ENCODE measurements around the gene TRMT5.

The TRMT5 gene, protein sequence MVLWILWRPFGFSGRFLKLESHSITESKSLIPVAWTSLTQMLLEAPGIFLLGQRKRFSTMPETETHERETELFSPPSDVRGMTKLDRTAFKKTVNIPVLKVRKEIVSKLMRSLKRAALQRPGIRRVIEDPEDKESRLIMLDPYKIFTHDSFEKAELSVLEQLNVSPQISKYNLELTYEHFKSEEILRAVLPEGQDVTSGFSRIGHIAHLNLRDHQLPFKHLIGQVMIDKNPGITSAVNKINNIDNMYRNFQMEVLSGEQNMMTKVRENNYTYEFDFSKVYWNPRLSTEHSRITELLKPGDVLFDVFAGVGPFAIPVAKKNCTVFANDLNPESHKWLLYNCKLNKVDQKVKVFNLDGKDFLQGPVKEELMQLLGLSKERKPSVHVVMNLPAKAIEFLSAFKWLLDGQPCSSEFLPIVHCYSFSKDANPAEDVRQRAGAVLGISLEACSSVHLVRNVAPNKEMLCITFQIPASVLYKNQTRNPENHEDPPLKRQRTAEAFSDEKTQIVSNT

DNA sequence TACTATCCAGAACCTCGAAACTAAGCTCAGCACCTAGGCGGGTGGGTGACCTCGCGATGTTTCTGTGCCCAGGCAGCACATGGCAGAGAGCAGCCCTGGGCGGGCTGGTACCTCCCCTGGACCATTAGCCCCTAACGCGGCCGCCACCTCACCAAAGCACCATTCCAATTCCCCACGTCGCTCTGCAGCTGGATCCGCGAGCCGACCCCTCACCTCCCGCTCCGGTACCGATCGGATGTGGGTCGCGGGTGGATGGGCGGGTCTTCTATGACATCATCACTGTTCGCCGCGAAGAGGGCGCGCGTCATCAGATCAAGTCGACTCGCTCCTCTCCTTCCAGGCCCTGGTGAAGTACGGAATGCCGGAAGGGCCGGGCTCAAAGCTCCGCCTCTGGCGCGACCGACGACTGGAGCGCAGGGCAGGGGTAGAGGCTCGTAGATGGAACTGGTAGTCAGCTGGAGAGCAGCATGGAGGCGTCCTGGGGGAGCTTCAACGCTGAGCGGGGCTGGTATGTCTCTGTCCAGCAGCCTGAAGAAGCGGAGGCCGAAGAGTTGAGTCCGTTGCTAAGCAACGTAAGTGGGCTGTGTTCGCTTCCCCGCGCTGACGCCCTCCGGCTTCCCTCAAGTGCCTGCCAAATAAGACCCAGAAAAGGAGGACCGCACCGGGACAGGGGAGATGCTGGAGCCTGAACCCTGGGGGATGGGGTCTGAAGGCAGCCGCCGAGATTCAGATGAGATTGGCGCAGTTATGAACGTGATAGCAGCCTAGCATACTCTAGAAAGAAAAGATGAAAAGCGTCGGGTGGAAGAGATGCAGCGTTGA is at the start of gene TRMT5, which contains the start of gene SLC38A6:
Gene TRMT5 (minus strand): TSS at position 269 of the 822 bp plus-strand sequence. CDS start 106 bp downstream, at position 163.
Gene SLC38A6 (plus strand): TSS at position 435 of the 822 bp plus-strand sequence. CDS start 33 bp downstream, at position 468.
- DNase-seq, result peak; percentile 98

DNA sequence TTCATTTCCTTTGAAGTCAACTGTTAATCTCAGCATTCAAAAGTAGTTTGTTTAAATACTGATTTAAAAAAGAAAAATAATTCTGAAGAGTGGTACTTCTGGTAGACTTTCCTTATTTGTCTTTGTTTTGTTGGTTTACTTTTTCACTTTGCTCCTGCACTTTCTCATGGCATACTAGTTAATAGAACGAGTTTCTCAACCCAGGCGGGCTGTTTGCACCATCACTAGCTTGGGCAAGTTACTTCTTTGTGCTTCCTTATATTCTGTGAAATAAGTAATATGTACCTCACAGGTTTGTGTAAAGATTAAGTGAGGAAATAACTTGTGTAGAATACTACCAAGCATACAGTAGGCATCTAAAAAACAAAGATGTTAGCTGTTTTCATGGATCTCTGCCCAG is 45.6 kb upstream of the TRMT5 start:
- no peak for DNase-seq

DNA sequence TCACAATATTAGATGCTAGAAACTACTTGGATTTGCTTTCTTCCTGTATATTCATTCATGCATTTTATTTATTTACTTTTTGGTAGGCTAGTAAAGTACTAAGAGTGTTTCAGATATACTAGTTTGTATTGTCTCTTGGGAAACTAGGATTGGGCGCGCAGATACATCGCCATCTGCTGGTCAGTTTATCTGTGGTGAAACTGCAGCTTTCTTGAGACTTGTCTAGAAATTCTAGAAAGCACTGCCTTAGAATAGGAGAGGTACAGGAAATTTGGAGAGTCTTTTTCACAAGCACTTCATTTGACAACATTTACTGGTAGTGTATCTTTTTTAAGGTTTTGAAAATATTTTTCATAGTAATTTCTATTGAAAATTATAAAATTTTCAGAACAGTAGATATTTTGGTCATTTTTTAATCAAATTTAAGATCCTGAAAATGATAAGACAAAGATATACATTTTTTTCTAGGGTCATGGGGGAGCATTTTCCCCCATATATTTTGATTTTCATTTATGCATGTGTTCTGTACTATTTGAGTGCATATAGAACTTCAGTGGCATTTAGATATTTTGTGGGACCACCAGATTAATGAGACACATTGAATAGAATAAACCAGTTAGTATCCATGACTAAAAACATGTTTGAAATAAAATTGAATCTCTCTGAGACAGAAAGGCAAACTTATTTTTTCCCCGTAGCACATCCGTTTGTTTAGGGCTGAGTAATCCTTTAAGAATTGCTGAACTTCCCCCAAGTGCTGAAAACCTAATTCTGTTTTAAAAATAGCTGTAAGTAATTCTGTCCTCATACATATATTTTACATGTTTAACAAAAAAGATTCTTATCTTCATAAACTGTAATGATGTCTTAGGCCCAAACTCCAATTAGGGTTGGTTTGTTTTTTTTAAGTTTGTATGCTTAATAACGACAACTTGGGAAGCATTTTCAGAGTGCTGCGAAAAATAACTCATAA is 44.7 kb upstream of the TRMT5 start:
- DNase-seq, result peak; percentile 61

DNA sequence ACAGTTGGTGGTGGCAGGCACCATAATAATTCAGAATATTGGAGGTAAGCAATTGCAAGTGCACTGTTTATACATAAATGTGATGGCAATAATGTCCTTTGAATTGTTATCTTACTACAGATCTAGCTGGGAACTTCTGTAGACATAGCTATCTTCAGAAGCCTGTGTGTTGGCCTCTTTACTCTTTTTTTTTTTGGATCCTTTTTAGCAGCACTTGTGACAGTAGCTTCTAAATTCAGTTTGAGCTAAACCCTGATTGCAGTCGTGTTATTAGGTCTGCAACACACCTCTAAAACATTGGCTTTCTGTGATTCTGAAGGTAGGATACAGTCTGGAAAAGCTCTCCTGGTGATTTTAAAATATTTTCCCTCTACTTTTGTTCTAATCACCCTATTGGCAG is 38.7 kb upstream of the TRMT5 start:
- no peak for DNase-seq

DNA sequence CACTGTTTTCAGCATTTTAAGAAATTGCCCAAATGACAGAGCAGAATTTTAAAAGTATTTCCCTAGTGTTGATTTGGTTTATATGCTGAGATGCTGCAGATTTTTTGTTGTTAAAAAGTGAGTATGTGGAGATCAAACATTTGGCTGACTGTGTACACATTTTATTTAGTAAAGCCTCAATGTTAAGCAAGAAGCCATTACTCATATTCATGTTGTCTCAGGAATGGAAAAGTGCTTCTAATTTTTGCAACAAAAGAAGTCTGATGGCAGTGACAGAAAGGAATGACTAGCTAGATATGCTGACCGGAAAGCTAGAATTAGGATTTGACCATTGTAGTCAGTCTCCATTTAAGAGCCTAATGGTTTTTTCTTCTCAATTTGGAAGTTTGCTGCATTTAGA is 22.7 kb upstream of the TRMT5 start:
- DNase-seq, result no peak

DNA sequence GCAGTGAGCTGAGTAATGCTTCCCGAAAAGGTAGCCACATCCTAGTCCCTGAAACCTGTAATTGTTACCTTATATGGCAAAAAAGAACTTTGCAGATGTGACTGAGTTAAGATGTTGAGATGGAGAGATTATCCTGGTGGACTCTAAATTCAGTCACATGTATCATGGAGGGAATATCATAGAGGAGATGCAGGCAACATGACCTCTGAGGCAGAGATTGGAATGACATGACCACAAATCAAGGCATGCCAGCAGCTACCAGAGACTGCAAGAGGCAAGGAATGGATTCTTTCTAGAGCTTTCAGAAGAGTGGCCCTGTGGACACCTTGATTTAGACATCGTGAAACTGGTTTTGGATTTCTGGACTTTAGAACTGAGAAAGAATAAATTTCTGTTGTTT is 18.7 kb upstream of the TRMT5 start:
- DNase-seq, result no peak

DNA sequence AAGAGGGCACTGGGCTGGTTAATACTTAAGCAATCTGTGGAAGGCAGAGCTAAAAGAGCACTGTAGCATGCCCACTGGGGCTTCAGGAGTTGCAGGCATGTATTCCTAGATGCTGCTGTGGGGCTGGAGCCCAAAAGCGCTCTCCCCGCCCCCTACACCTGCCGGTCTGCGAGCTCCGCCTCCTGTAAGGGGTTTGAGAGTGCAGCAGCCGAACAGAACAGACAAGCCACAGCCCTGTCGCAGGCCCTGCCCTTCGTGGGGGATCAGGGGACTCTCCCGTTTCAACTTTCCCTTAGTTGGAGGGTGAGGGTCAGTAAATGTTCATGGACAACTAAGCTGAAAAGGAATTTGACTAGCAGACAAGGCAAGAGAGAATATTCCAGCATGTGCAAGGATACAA is 17.7 kb upstream of the TRMT5 start:
- DNase-seq, result no peak

DNA sequence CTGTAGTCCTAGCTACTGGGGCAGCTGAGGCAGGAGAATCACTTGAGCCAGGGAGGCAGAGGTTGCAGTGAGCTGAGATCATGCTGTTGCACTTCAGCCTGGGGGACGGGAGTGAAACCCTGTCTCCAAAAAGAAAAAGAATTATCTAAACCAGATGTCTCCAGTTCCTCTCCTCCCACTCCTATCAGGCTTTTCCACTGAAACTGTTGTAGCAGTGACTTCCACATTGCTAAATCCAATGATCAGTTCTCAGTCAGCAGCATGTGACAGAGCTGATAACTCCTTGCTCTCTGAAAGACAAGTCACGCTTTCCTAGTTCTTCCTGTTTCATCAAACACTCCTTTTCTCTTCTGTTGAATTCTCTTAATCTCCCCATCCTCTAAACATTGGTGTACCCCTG is 8.7 kb upstream of the TRMT5 start:
- no peak for DNase-seq

DNA sequence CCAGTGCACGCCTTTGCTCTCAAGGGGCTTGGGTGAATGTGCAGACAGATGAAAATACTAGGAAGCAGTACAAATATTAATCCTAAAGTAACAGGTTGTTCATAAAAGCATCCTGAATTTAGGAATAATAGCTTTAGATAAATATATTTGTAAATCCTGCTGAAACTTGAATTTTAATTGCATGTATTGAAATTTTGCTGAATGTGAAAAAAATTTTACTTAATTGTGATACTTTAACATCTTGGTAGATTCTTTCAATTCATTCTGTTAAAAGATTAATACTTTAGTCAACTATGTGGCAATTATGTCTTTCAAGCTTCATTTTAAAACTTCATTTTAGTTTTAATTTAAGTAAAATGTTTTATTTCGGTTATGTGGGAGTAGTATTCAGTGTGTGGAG is 5.6 kb upstream of the TRMT5 start:
- DNase-seq, result no peak

DNA sequence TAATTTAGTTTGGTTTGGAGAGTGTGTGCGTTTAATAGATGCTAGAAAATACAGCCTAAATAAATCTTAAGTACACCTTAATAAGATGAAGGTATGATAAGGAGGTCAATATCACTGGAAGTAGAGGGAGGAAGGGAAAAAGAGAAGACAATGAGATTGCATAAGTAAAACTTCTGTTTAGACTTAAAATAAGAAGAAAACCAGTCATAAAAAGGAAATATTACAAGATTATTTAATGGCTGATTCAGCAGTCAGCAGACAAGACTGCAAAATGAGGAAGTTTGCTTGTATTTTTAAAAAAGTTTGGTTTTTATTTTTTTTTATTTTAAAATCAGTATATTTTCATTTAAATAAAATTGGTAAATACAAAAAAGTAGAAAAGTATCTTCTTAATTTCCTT is 3.3 kb upstream of the TRMT5 start:
- DNase-seq, result no peak

DNA sequence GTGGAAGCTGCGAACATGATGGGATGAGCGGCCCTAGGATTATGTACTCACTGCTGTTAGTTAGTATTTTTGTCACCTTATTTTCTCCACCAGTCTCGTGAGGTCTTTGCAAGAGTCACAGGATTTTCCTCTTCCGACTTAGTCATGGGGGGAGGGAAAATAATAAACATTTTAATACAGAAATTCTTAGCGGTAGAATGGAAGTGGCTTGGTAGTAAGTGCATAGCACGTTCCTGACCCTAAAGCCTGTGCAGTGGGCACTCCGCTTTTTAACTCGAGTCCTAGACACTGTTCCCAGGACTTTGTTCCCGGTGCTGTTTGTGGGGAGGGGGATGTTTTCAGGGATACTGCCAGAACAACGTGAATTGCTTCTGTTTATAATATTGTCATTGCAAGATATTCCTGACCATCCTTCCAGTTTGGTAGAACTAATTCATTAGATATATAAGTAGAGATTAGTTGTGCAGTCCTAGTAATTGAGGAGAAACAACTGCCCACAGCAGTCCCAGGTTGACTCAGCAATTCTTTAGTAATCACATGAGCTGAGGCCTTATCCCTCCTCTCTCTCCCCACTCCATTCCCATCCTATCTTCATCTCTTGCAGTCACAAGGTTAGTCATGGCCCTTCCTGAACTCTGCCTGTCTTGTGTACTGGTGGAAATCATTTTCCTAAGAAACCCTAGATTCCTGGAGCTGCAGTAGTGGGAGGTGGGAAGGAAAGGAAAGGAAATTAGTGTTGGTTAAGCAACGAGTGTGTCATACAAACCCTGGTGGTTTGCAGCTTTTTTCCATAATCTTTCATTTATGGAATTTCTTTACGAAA is 965 bp upstream of the TRMT5 start:
- no peak for DNase-seq

DNA sequence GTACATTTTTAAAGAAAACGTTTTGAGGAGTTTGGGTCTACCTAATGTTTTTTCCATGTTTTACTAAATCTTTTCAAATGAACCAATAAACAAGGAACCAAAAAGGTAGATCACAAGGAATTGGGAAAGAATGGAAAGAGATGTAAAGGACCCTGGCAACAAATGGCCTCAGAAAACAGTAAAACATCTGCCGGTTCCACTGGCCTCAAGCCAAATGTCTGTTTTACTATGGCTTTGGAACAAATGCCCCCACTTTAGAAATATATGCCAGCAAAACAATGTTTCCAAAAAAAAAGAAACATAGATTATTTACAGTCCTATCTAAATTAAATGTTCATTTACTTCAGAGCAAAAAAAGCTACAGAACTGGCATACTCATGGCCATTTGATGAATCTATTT is 3.0 kb downstream of the TRMT5 start:
- no peak for DNase-seq

DNA sequence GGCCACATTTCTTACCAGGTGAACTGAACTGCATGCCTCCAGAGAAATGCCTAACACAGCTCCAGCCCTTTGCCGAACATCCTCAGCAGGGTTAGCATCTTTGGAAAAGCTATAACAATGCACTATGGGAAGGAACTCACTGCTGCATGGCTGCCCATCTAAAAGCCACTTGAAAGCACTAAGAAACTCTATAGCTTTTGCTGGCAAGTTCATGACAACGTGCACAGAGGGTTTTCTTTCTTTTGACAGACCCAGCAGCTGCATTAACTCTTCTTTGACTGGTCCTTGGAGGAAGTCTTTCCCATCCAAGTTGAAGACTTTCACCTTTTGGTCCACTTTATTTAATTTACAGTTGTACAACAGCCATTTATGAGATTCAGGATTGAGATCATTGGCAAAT is 5.3 kb downstream of the TRMT5 start:
- peak; percentile 96 for DNase-seq

DNA sequence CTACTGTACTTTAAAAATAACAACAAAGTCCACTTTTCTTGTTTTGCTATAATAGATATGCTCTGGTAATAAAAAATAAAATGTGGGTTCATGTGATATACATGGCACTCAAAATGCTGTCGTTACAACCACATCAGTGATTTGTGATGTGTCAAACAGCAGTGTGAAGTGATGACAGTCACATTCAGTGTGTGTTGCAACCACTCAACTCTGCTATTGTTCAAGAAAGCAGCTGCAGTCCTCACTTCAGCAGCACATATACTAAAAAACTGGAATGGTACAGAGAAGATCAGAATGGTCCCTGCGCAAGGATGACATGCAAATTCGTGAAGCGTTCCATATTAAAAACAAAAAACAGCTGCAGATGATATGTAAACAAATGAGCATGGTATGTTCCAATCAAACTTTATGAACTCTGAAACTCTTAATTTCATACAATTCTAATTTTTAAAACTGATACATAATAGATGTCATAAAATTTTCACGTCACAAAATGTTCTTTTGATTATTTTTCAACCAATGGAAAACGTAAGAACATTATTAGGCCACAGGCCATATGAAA is 6.7 kb downstream of the TRMT5 start:
- DNase-seq, result no peak

DNA sequence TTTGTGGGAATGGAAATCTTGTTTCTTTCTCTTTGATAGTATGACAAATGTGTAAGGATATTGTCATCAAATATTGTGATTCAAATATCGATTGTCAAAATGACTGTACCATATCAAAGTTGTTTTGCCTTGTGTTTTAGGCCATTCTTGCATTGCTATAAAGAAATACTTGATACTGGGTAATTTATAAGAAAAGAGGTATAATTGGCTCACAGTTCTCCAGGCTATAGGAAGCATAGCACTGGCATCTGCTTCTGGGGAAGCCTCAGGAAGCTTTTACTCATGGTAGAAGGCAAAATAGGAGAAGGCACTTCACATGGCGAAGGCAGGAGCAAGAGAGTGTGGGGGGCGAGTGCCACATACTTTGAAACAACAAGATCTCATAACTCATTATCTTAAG is 7.8 kb downstream of the TRMT5 start:
- no peak for DNase-seq

DNA sequence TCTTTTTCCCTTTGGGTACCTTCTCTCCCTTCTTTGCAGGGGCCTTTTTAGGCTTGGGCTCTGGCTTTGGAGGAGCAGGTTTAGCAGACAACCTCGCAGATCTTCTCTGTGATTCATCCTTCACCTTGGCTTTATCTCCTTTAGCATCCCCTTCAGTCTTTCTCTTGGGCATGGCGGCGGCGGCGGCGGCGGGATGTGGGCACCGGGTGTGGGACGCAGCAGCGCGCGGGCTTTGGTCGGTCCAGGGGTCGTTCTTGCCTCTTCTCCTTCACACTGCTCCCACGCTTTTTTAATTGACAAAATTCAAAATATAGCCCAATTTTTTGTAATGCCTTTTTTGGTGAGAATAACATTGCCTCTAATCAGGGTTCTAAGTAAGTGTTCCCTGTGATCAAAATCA is 8.6 kb downstream of the TRMT5 start:
- no peak for DNase-seq

DNA sequence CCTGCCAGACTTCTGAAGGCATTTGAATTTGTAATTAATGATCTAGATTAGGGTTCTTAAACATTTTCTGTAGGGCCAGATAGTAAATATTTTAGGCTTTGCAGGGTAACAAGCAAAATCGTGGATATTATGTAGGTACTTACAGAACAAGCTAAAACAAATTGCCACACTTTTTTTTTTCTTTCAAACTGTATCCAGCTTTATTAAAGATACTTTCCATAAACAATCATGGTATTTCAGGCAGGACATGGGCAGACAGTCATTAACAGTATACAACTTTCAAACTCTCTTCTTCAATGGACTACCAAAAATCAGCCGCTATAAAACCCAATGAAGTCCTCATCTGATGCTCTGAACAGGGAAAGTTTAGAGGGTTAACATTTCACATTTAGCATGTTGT is 9.6 kb downstream of the TRMT5 start:
- no peak for DNase-seq

DNA sequence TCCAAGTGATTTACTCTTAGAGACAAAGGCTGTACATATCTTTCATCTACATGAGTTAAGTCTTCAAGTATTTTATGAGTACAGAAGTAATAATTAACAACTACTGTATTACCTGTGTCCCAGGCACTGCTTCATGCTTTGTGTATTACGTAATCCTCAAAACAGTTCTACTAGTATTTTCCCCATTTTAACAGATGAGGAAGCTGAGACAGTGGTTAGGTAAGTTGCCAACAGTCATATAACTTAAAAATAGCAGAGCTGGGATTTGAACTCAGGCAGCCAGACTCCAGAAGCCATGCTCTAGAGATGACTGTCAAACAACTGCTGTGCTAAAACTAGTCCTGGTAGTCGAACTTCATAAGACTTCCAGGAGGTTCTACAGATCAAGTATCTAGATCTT is 10.7 kb downstream of the TRMT5 start:
- no peak for DNase-seq

DNA sequence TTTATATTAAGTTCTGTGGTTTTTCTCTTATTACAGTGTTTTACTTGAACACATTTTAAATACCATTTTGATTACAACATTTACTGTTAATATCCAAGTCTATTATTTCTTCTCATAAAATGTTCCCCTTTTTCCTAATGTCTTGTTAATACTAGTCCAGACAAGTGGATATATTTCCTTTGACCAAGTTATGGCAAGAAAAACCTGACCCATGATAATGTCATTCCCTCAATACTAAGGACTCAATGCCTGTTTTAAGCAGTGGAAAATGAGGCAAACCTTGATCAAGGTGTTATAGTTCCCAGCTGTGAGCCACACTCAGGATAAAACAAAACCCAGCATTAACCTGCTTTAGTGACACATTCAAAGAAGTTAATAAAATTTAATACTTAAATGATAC is 12.2 kb downstream of the TRMT5 start:
- DNase-seq, result no peak

DNA sequence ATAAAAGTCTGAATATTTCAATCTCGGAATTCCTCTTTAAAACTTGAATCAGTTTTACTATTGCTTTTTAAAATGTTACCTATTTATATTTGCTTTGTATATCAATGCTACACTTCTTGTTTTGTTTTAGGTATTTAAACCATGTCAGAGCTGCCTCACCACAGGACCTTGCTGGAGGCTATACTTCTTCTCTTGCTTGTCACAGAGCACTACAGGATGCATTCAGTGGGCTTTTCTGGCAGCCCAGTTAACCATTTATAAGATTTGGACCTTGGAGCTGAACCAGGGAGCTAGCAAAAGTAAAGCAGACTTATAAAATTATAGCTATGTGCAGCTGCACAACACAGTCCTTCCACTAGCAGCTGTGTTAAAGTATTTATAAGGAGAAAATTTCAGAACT is 12.8 kb downstream of the TRMT5 start:
- DNase-seq, result no peak

DNA sequence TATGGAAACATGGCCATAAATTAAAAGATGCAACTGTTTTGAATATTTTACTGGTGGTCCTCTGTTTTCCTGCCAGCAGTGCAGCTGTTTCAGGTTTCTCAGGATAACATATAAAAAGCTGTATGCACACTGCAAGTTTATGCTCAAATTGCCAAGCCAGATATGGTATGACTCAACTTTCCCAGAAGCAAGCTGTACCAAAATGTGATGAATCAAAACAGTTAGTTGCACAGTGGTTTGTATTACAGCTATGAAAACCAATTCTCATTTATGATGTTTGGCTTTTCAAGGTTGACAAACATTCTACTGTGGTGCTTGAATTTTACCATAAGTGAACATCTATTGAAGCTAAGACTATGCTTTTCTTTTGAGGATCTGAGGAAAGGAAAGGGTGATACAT is 15.5 kb downstream of the TRMT5 start:
- no peak for DNase-seq

DNA sequence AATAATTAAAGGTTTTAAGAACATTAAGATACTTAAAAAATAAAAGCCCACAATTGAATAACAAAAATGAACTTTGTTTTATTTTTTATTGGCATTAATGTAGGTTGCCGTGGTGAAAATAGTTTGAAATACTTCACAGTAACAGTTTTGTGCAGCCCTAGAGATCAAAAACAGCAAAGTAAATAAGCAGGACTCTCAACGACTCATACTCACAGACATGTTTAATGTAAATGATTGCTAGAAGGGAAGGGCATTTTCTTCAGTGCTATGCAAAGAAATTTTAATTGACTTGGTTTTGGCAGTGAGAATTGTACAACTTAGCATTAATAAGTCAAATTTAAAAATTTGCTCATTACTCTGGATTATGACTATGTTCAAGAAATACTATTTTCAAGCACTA is 16.0 kb downstream of the TRMT5 start:
- DNase-seq, result no peak

All from DMS79 (cell line).